GM21529 (cell line): ENCODE data around the gene KRT33B.

Source experiments
- ATAC-seq: cut with Tn5 transposase; IDR thresholded peaks from one replicate; pipeline ENCODE4 v1.9.1; 2021; ENCODE audit not compliant: unreplicated experiment

Gene KRT33B

GRCh38 chr17:41326173-41327145 is 43.2 kb downstream of the KRT33B start:
- no peak for ATAC-seq

- ATAC-seq = no peak
Observed at GRCh38 chr17:41325611-41326010, 44.0 kb downstream of the KRT33B start.

- ATAC-seq = no peak
Observed at GRCh38 chr17:41325126-41325525, 44.5 kb downstream of the KRT33B start.

- no peak for ATAC-seq
Observed at GRCh38 chr17:41324180-41325075, 45.2 kb downstream of the KRT33B start.

- ATAC-seq = no peak
Observed at GRCh38 chr17:41322903-41323895, 46.4 kb downstream of the KRT33B start.

- ATAC-seq = no peak
Observed at GRCh38 chr17:41322094-41322902, 47.3 kb downstream of the KRT33B start.

GRCh38 chr17:41318231-41318630 is 51.4 kb downstream of the KRT33B start:
- ATAC-seq = no peak

GRCh38 chr17:41315814-41316445 is 53.7 kb downstream of the KRT33B start:
- ATAC-seq = no peak

GRCh38 chr17:41315204-41315794 is 54.3 kb downstream of the KRT33B start, which contains the start of gene KRTAP17-1:
Gene KRTAP17-1, minus strand, starts transcription at chr17:41315710. Its CDS starts 60 bp downstream, at chr17:41315650.
- ATAC-seq = no peak
